ENCODE measurements around the gene PHLPP1.
A peak's percentile ranks its signal among the peaks of the same experiment; 100 is the strongest.

Gene PHLPP1

GRCh38 chr18:62952807-62953206, 237.5 kb downstream of the PHLPP1 start:
- DNase-seq = no peak

- no peak for DNase-seq
Measured at GRCh38 chr18:62953663-62954062, 238.3 kb downstream of the PHLPP1 start.

- peak in 2 of 6 experiments; percentile 1 to 9 for DNase-seq
Measured at GRCh38 chr18:62954366-62954765, 239.0 kb downstream of the PHLPP1 start.

- peak in 1 of 6 experiments; percentile 13 for DNase-seq
Measured at GRCh38 chr18:62957885-62958472, 242.6 kb downstream of the PHLPP1 start.

- no peak for DNase-seq
Measured at GRCh38 chr18:62959481-62959880, 244.1 kb downstream of the PHLPP1 start.

- DNase-seq = no peak
Measured at GRCh38 chr18:62963507-62963906, 248.2 kb downstream of the PHLPP1 start.

- no peak for DNase-seq
Measured at GRCh38 chr18:62964432-62964831, 249.1 kb downstream of the PHLPP1 start.

- no peak for DNase-seq
Measured at GRCh38 chr18:62967089-62967488, 251.7 kb downstream of the PHLPP1 start.

GRCh38 chr18:62973689-62974088, 258.3 kb downstream of the PHLPP1 start:
- no peak for DNase-seq

GRCh38 chr18:62974388-62974787, 259.0 kb downstream of the PHLPP1 start:
- DNase-seq = no peak

GRCh38 chr18:62974928-62975675, 259.8 kb downstream of the PHLPP1 start:
- DNase-seq = no peak

- DNase-seq = no peak
Measured at GRCh38 chr18:62975785-62976184, 260.4 kb downstream of the PHLPP1 start.

- DNase-seq = no peak
Measured at GRCh38 chr18:62976227-62976626, 260.9 kb downstream of the PHLPP1 start.

- no peak for DNase-seq
Measured at GRCh38 chr18:62977512-62977911, 262.2 kb downstream of the PHLPP1 start.

- no peak for DNase-seq
Measured at GRCh38 chr18:62978251-62979049, 263.1 kb downstream of the PHLPP1 start.

- no peak for DNase-seq
Measured at GRCh38 chr18:62979176-62979575, 263.8 kb downstream of the PHLPP1 start.

GRCh38 chr18:62979900-62980299, 264.6 kb downstream of the PHLPP1 start:
- no peak for DNase-seq

- no peak for DNase-seq
Measured at GRCh38 chr18:62981566-62981965, 266.2 kb downstream of the PHLPP1 start.

- DNase-seq = peak; percentile 10 to 65 (median 34)
Measured at GRCh38 chr18:62982600-62983251, 267.4 kb downstream of the PHLPP1 start.

- DNase-seq = no peak
Measured at GRCh38 chr18:62984656-62985315, 269.4 kb downstream of the PHLPP1 start.

GRCh38 chr18:62986490-62986889, 271.1 kb downstream of the PHLPP1 start:
- DNase-seq = no peak

GRCh38 chr18:62987055-62987830, 271.9 kb downstream of the PHLPP1 start:
- DNase-seq = no peak
